LNCaP clone FGC (cell line): ENCODE measurements around the gene PPIG.
"Not testable (repeated sequence)": the region's sequence is repeated elsewhere in the genome, so short reads cannot be mapped to it uniquely, and the experiment has no call there.

ENCODE experiments used
- DNase-seq: peaks from one replicate; pipeline ENCODE4 v3.0.0-alpha.2; 2011; ENCODE audit warnings: low read depth
- H3K4me3 ChIP-seq: 2 replicates; pipeline ENCODE4 v1.5.1; 2011; ENCODE audit warnings: mild to moderate bottlenecking, low read depth, low read length, control low read depth
- CTCF ChIP-seq: IDR thresholded peaks from 2 replicates; pipeline ENCODE4 v1.5.1; 2012; ENCODE audit warnings: mild to moderate bottlenecking; ENCODE audit not compliant: control insufficient read depth, insufficient read depth; ENCODE audit errors: extremely low read depth

Gene PPIG

GRCh38 chr2:169584005-169584877 is at the start of gene PPIG:
TSS of gene PPIG (plus strand) at chr2:169584351. CDS start at chr2:169604042, 19,691 bp downstream.
- DNase-seq: peak; percentile 72
- peak within 1 kb of the TSS; percentile 97 for H3K4me3 ChIP-seq
- no peak for TF ChIP-seq CTCF

DNA sequence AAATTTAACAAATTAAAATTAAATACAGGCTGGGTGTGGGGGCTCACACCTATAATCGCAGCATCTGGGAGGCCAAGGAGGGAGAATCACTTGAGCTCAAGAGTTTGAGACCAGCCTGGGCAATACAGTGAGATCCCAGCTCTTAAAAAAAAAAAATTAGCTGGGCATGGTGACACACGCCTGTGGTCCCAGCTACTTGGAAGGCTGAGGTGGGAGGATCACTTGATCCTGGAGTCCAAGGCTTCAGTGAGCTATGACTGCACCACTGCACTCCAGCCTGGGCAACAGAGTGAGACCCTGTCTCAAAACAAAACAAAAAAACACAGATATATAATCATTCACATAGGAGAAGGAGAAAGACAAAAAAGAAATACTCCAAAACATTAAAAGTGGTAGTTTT is 44.7 kb upstream of the PPIG start:
- not testable (repeated sequence) for DNase-seq

GRCh38 chr2:169540146-169540545 is 44.0 kb upstream of the PPIG start:
- DNase-seq: no peak
- H3K4me3 ChIP-seq: no peak overlapping the region
- no peak for TF ChIP-seq CTCF

More for the DNA sequence above, 44.7 kb upstream of the PPIG start:
- H3K4me3 ChIP-seq: not testable (repeated sequence)

- H3K4me3 ChIP-seq: no peak overlapping the region
- no peak for DNase-seq
- no peak for TF ChIP-seq CTCF
Observed at GRCh38 chr2:169542433-169542832, 41.7 kb upstream of the PPIG start.

DNA sequence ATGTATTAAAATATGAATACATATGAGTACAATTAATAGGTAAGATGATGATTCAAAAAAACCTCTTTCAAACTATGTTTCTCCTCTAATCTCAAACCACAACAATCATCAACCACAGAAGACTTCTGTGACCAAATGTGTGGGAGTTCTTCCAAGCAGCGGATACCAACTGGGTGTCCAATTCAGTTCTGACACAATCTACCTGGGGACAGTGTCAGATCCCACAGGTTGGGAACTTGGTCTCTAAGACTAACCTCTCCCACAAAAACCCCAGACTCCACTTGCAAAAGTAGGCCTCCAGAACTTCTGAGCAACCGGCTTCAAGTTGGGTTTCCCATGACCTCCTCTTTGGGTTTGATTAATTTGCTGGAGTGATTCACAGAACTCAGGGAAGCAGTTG is 37.4 kb upstream of the PPIG start:
- no peak for DNase-seq
- TF ChIP-seq CTCF: no peak
- no peak overlapping the region for H3K4me3 ChIP-seq

DNA sequence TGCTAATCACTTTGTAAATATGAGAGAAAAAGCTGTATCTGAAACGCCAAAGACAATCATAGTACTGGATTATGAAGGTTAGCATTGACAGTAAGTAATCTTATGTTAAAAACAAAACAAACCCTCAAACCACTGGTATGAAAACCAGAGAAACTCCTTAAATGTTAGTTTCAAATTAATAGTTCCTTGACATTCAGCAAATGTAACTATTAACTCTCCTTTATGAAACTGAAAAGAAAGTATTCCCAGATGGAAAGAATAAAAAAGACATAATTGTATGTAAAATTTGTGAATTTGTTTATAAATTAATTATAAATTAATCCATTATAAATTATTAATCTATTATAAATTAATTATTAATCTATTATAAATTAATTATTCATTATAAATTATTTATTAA is 22.8 kb upstream of the PPIG start:
- no peak overlapping the region for H3K4me3 ChIP-seq
- DNase-seq: no peak
- no peak for TF ChIP-seq CTCF

GRCh38 chr2:169562084-169562483 is 22.1 kb upstream of the PPIG start:
- H3K4me3 ChIP-seq, DNase-seq: not testable (repeated sequence)

DNA sequence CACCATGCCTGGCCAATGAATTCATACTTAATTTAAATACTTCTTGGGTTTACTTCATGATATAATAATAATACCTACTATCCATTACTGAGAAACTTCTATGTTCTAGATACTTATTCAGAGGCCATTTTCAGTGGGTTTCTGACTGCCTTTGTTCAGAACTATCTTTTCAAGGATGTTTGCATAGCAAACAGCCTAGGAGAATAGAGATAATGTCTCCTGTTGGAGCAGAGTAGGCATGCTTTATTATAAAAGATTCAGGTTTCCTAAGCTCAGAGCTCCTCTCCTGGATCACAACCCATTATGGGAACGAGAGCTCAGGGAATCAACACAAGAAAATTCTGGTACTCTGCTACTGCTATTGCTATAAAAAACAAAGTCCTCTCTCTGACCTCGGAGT is 21.6 kb upstream of the PPIG start:
- no peak for DNase-seq
- H3K4me3 ChIP-seq: no peak overlapping the region
- no peak for TF ChIP-seq CTCF
